HG02840 (cell line): ENCODE results near the gene ASPDH.

ENCODE experiments used
- ATAC-seq: cut with Tn5 transposase; IDR thresholded peaks from one replicate; pipeline ENCODE4 v1.9.1; 2021; ENCODE audit warnings: mild to moderate bottlenecking, moderate library complexity, moderate number of reproducible peaks; ENCODE audit not compliant: unreplicated experiment, low FRiP score

ASPDH gene

DNA sequence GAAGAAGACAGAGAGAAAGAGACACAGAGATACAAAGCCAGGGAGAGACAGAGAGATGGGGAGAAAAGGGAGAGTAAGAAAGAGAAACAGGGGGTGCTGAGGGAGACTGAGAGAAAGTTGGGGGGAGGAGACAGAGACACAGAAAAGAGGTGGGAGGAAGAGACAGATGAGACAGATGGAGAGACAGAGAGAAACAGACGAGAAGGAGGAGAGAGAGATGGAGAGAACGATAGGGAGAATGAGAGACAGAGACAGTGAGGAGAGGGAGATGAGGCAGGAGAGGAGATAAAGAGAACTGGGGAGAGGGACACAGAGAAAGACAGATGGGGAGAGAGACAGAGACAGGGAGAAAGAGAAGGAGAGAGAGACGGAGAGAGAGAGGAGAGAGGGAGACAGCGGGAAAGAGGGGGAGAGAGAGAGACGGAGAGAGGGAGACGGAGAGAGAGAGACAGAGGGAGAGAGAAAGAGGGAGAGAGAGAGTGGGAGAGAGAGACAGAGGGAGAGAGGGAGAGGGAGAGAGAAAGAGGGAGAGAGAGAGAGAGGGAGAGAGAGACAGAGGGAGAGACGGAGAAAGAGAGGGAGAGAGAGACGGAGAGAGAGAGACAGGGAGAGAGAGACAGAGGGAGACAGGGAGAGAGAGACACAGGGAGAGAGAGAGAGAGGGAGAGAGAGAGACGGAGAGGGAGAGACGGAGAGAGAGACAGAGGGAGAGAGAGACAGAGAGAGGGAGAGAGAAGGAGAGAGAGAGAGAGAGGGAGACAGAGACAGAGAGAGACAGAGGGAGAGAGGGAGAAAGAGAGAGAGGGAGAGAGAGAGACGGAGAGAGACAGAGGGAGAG is 15.3 kb downstream of the ASPDH start:
- no peak for ATAC-seq

DNA sequence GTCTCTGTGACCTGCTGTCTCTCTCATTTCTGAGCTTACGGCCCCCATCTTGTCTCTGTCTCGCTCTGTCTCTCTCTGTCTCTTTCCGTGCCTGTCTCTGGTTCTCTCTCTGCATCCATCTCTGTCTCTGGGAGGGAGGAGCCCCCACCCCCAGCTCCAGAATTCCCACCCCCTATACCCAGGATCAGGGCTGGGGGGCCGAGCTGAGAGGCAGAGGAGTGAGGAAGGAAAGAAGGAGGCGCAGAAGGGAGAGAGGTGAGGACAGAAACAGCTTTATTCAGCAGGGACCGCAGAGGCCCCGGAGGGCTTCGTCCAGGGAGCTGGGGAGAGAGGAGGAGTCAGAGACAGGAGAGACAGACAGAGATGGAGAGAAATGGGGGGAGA is 16.7 kb downstream of the ASPDH start:
- ATAC-seq, result no peak

DNA sequence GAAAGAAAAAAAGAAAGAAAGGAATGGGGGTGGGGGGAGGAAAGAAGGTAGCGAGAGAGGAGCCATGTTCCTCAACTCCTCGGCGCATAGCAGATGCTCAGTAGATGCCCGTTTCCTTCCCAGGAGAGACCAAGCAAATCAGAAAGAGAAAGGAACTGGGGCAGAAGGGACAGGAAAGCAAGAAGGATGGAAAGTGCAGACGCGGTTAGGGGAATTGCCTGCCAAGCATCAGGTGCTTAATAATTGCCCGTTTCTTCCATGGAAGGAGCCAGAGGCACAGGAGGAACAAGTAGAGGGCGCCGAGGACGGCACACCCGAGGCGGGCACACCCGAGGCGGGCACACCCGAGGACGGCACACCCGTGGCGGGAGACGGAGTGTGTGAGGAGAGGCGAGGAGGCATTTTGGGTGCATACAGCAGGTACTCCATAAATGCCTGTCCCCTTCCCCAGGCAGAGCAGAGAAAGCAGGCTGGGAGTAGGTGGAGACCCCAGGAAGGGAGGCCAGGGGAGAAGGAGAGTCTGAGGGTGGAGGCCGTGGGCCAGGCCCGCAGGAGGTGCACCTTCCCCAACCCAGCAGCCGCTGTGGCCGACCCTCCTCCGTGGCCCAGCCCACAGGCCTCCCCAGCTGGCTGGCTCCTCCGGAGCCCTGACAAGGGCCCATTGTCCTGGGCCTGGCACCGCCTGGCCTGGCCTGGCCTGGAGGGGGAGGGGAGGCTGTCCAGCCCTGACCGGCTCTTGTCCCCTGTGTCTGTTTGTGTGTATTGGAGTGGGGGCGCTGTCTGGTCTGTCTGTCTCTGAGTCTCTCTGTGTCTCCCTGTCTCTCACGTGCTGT is 17.3 kb downstream of the ASPDH start:
- ATAC-seq, result no peak

DNA sequence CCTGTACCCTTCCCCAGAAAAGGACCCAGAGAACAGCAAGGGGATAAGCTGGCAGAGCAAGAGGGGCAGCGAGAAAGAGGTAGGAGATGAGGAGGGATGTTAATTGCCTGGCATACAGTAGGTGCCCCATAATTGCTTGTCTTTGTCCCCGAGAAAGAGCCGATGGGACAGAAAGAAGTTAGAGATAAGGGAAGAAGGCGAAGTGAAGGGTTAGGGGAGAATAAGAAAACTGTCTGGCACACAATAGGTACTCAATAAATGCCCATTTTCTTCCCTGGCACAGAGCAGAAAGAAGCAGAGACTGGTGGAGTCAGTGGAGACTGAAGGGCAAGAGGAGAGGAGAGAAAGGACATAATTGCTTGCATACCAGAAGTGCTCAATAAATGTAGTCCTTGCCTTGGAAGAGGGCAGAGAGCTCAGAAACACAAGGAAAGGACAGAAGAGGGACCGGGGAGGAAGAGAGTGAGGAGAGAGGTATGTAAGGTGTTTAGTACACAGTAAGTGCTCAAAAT is 18.6 kb downstream of the ASPDH start:
- no peak for ATAC-seq

DNA sequence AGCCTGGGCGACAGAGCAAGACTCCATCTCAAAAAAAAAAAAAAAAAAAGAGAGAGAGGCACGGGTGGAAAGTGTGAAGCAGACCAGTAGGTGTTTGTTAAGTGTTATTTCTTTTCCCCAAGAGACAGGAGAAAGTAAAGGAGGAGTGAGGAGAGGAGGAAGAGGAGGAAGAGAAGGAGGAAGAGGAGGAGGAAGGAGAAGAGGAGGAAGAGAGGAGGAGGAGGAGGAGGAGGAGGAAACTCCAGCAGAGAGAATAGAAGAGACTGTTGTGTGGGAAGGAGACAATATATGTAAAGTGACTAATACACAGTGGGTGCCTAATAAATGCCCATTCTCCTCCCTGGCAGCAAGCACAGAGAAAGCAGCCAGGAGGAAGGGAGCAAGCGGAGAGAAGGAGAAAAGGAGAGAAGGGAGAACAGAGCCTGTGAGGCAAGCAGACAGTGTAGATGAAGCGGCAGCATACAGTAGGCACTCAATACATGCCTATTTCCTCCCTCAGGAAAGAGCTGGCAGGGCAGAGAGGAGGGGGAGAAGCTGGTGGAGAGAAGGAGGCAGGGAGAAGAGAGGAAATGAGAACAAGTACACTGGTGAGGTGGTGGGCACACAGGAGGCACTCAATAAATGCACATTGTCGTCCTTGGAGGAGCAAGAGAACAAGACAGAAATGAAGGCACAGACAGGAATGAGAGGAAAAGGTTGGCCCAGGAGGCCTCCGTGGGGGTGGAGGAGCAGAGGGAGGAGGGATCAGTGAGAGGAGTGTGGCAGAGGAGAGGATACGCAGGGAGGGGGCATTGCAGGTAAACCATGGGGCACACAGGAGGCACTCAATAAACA is 19.3 kb downstream of the ASPDH start:
- no peak for ATAC-seq

DNA sequence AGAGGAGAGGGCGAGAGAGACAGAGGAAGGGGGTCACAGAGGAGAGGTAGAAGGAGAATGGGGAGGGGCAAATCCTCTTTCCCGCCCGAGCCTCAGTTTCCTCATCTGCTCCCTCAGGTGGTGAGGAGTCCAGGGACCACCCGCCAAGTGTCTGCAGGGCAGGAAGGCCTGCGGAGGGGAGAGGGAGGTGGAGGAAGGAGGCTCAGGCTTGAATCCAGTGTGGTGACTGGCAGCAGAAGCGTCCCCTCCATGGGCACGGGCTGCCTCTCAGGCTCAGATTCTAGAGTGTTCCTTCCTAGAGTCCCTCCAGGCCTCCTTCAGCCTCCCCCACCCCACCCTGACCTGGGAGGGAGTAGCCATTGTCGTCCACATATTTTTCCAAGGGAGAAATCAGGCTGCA is 20.5 kb downstream of the ASPDH start:
- no peak for ATAC-seq

DNA sequence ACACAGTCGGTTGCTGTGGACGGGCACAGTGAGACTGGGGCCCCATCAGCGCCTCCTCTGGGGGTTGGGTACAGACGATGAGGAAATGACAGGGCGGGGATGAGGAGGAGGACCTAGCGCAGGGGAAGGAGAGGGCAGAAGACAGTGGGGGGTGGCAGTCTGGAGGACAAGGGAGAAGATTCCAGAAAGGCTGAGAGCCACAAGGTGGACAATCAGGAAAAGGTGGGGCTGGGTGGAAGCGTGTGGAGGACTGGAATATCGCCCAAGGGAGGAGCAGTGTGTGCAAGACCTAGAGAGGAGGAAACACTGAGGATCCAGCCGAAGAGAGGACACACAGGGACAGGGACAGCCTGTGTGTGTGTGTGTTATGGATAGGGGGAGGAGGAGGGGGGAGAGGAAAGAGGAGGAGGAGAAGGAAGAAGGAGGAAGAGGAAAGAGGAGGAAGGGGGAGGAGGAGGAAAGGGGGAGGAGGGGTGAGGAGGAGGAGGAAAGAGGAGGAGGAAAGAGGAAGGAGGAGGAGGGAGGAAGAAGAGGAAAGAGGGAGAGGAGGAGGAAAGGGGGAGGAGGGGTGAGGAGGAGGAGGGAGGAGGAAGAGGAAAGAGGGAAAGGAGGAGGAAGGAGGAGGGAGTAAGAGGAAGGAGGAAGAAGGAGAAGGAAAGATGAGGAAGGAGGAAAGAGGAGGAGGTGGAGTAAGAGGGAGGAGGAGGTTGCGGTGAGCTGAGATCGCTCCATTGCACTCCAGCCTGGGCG is 21.2 kb downstream of the ASPDH start:
- ATAC-seq, result no peak

DNA sequence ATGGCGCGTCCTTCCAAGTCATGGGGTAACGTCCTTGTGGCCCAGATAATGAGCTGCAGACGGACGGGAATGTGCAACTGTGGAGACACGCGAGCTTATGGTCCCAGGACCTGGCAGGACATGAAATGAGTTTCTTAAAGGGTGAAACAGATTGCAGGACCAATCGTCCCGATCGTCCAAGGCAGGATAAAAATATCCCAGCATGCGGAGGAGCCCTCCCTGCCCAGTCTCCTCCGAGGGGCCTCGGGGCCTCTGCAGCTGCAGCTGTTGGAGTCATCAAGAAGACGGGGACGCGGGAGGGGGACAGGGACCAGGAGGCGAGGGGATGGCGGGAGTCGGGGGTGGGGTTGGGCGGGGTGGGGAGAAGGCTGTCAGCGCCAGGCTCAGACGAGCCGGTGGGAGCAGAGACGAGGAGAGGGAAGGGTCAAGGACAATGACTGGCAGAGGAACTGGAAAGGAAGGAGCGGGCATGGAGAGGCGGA is 22.7 kb downstream of the ASPDH start:
- no peak for ATAC-seq

DNA sequence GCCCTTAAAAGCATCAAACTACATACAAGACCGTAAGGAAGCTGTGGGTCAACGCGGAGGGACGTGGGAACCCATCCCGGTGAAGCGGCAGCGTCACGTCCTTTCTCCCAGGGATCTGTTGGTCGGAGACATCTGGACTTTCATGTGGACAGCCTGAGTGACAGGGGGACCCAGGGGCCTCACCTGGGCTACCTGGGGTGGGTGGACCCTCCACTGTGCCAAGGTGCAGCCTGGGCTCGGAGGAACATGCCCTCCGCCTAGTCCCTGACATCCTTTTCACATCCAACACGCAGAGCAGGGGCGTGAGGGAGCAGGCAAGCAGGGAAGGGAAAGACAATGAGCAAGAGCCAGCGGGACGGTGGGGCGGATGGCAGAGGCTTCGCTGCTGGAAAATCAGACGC is 23.3 kb downstream of the ASPDH start:
- ATAC-seq, result no peak

DNA sequence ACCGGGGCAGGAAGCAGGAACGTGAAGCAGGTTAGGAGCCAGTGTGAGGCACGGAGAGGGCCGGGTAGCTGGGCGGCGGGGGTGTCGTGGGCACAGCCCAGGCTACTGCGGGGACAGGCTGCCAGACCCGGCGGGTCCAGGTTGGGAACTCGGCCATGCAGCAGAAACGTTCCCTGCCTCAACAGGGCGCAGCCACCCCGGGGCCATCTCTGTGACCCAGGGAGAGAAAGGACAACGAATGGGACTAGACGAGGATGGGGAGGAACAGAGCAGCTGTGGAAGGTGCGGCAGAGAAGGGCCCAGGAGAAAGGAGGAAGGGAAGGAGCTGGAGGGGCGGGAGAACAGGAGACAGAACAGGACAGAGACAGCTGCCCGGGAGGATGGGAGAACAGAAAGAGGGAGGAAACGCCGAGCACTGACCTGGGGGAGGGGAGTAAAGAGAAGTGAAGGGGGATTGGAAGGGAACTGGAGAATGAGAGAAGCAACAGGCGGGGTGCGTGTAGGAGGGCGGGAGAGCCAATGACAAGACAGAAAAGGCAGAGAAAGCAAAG is 24.2 kb downstream of the ASPDH start:
- no peak for ATAC-seq

DNA sequence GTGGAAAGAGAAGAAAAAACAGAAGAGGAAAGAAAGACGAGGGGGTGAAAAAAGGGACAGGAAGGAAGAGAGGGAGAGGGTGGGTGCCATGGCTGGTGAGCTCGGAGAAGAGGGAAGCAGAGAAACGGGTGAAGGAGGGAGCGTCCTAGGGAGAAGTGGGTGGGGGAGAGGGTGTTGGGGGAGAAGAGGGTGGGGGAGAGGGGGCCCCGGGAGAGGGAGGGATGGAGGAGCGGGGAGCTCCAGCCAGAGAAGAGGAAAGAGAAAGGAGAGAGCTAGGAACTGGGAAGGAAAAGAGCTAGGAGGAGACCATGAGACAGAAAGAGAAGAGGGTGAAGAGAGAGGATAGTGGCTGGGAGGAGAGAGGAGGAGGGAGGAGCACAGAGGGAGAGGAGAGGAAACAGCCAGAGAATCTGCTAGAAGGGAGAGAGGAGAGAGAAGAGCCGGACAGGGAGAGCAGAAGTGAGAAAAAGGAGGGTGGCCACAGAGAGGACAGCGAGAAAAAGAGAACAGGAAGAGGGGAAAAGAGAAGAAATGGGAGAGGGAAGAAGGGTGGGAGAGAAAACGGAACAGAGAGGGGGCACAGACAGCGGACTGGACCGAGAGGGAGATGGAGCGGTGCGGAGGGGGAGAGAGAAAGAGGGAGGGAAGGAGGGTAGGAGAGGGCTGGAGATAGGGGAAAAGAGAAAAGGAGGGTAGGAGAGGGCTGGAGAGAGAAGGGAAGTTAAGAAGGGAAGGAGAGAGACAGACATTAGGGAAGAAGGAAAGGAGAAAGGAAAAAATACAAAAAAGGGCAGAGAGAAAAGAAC is 25.1 kb downstream of the ASPDH start:
- no peak for ATAC-seq

DNA sequence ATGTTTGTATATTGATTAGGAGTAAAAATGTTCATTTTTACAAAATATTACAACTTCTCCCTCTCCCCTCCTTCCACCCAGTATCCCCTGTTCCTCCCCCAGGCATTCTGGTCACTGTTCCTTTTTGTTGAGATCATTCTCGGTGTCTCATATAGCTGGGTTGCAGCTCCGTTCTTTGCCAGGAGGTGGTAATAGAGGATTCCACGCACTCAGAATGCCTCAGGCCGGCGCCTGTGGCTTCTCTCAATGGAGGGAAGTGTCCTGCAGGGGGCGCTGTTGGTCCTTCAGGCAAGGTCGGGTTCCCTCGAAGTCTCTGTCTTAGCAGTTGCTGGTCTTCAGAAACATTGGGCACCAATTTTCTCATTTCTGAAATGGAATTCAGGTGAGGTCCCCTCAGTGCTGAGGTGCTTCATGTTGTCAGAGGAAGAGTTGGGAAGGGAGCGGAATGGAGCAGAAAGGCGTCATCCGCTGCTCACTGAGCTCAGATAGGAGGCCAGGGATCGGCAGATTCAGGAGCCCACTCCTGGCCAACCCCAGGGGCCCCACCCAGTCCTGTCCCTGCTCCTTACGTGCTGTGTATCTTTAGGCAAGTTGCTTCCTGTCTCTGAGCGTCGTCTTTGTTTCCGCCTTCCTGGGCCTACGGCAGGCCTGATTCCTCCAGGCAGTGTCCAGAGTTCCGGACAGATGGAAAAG is 26.7 kb downstream of the ASPDH start:
- no peak for ATAC-seq

DNA sequence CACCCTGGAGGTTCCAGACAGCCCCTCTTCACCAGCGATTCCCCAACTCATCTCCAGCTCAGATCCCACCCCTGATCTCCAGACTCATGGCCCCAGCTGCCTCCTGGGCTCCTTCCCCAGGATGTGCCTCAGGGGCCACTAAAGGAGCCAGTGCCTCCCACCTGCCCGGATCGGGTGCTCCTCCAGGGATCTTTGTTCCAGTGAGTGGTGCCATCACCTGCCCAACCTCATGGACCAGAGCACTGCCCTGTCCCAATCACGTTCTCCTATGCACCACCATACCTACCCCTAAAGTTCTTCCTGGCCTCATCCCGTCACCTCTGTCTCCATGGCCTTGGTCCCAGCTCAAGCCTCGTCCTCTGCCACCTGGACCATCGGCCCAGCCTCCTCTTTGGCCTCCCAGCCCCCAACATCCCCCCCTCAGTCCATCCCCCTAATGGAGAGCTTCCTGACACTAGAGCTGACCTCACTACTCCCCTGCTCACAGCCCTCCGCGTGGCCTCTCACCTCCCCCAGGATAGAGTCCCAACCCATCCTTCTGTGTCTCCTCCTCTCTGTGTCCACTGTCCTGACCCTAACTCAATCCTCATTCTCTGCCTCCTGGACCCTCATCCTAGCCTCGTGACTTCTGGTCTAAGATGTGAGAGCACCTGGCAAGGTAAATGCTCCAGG is 28.3 kb downstream of the ASPDH start:
- no peak for ATAC-seq

DNA sequence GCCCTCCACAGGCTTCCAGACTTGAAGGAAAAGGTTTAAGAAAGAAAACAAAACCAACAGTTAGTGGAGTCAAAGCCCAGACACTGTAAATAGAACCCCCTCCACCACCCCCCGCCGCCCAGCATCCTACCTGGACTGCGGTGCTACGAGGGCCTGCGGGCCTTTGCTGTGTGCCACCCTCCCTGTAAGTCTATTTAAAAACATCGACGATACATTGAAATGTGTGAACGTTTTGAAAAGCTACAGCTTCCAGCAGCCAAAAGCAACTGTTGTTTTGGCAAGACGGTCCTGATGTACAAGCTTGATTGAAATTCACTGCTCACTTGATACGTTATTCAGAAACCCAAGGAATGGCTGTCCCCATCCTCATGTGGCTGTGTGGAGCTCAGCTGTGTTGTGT is 30.8 kb downstream of the ASPDH start:
- no peak for ATAC-seq

DNA sequence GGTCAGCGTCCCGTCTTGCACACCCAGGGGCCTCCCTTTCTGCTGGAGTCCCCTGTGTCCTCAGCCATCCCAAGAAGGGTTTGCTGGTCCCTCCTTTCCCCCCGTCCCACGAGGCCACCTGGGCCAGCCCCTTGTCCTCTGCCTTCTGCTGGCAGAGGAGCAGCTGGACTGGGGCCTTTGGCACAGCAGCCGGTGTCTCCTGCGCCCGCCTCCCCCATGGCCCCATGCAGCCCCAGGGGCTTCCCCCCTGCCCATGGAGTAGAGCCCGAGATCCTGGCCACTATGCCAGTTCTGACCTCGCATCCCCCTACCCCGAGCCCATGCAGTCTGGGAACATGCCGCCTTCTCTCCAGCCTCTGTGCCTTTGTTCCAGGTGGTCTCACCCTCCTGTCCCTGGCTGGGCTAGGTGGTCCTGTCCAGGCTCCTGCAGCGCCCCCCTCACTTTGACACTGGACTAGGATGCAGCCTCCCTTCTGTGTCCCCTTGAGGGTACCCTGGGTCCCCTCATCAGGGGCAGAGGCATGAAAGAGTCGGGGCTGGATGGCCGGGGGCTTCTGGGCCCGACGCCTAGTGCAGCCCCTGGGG is 31.4 kb downstream of the ASPDH start:
- no peak for ATAC-seq

DNA sequence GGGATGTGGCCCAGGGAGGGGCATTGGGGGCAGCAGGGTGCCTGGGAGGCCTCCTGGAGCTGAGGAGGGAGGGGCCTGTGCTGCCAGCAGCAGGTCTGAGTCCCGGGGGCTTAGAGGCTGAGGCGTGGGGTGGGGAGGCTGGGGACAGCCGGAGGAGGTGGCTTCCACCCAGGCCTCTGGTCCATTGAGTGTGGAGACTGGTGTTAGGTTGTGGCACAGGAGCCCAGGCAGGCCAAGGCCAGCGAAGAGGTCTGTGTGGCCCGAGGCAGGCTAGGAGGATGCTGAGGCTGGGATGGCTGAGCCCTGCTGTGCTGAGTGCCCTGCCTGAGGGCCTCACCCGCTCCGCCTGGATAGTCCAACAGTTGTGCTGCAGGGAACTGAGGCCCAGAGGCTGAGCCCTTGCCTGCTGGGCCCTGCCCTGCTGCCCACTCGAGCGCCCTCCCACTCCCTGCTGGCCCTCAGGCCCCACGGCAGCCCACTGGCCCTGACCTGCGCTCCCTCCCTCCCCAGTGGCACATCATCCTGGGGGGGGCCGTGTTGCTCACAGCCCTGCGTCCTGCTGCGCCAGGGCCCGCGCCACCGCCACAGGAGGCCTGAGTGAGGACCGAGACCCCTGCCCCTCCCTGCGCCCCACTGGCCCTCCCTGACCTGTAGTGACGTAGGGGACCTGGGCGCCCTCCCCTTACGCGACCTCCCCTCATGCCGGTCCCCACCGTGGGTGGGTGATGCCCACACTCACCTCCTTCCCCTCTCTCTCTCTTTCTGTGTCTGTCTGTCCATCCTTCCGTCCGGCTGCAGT is 32.2 kb downstream of the ASPDH start:
- ATAC-seq, result no peak
